ENCODE data around the gene REX1BD. TPM values are rescaled to one million over a fixed set of nuclear protein-coding genes. Genes with fewer than 3 reads are reported as not detected.

Gene REX1BD
- total and polyA plus RNA-seq, 2 of the 13 experiments (the other 11 are each of a cell fraction or from before 2014, with no cell fraction given) = 7.5 to 25.4 TPM

DNA sequence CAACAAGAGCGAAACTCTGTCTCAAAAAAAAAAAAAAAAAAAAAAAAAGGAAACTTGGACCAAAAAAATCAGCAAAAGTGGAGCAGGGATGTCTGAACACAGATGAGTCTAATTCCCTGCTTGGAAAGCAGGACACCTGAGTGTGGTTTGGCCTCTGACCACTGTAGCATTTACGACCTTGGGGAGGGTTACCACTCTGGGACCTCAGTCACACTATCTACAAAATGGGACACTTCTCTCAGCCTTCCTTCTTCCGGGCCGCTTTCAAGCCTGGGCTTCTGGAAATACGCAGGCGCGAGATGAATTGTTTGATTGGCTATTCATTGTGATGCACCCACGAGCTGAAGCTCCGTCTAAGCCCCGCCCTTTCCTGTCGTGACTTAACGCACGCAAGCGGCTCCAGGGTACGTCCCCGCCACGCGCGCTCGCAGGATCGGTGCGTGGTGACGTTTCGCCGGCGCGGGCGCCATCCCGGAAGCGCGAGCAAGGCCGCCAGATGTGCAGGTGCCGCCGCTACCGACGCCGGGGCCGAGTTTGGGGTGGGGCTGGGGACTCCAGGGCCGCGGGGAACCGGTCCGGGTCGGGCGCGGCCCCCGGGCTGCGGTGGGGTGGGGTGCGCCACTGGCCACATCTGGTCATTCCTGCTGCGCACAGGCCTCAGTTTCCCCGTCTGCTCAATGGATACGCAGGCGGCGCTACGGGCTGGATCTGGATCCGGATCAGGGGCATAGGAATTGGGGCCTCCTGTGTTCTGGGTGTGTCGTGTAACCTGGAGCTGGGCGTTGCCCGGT is 31.0 kb upstream of the REX1BD start, which contains the start of gene KXD1 (continued):
- TF ChIP-seq ELF1 (CRISPR knock-in tag; IDR thresholded peaks at IDR 0.05) (peak; percentile 94), ZBTB8A (CRISPR knock-in tag; IDR thresholded peaks at IDR 0.05; ENCODE audit: borderline replicate concordance, low read depth) (no peak), TBX2 (CRISPR knock-in tag; IDR thresholded peaks at IDR 0.05; ENCODE audit: borderline replicate concordance) (peak; percentile 46; the same call in 1 of the 2 replicates), TSC22D2 (CRISPR knock-in tag; IDR thresholded peaks at IDR 0.05; ENCODE audit: borderline replicate concordance) (peak; percentile 43; the same call in 1 of the 2 replicates), TCF7L2 (IDR thresholded peaks at IDR 0.05; ENCODE audit: low read depth, low read length) (no peak), HDAC2 (CRISPR knock-in tag; IDR thresholded peaks at IDR 0.05) (peak; percentile 91), ZSCAN30 (CRISPR knock-in tag; IDR thresholded peaks at IDR 0.05) (no peak), SAP130 (CRISPR knock-in tag; IDR thresholded peaks at IDR 0.05; ENCODE audit: low read depth) (peak; percentile 94), KDM3A (CRISPR knock-in tag; IDR thresholded peaks at IDR 0.05; ENCODE audit: low read depth) (no peak), GATAD1 (CRISPR knock-in tag; IDR thresholded peaks at IDR 0.05) (peak; percentile 87), PHF8 (CRISPR knock-in tag; IDR thresholded peaks at IDR 0.05) (peak; percentile 71; the same call in 1 of the 2 replicates), MAFF (IDR thresholded peaks at IDR 0.05; ENCODE audit: low read depth, low read length) (no peak)
- TF ChIP-seq, protein P1, sequence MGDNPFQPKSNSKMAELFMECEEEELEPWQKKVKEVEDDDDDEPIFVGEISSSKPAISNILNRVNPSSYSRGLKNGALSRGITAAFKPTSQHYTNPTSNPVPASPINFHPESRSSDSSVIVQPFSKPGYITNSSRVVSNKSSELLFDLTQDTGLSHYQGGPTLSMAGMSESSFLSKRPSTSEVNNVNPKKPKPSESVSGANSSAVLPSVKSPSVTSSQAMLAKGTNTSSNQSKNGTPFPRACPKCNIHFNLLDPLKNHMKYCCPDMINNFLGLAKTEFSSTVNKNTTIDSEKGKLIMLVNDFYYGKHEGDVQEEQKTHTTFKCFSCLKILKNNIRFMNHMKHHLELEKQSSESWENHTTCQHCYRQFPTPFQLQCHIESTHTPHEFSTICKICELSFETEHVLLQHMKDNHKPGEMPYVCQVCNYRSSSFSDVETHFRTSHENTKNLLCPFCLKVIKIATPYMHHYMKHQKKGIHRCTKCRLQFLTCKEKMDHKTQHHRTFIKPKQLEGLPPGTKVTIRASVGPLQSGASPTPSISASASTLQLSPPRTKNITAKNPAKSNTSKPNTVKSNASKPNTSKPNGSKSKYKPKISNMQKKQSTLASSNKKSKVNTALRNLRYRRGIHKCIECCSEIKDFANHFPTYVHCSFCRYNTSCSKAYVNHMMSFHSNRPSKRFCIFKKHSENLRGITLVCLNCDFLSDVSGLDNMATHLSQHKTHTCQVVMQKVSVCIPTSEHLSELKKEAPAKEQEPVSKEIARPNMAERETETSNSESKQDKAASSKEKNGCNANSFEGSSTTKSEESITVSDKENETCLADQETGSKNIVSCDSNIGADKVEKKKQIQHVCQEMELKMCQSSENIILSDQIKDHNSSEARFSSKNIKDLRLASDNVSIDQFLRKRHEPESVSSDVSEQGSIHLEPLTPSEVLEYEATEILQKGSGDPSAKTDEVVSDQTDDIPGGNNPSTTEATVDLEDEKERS (CRISPR knock-in tag; IDR thresholded peaks at IDR 0.05) = peak; percentile 54; the same call in 1 of the 2 replicates
- TF ChIP-seq, protein P2, sequence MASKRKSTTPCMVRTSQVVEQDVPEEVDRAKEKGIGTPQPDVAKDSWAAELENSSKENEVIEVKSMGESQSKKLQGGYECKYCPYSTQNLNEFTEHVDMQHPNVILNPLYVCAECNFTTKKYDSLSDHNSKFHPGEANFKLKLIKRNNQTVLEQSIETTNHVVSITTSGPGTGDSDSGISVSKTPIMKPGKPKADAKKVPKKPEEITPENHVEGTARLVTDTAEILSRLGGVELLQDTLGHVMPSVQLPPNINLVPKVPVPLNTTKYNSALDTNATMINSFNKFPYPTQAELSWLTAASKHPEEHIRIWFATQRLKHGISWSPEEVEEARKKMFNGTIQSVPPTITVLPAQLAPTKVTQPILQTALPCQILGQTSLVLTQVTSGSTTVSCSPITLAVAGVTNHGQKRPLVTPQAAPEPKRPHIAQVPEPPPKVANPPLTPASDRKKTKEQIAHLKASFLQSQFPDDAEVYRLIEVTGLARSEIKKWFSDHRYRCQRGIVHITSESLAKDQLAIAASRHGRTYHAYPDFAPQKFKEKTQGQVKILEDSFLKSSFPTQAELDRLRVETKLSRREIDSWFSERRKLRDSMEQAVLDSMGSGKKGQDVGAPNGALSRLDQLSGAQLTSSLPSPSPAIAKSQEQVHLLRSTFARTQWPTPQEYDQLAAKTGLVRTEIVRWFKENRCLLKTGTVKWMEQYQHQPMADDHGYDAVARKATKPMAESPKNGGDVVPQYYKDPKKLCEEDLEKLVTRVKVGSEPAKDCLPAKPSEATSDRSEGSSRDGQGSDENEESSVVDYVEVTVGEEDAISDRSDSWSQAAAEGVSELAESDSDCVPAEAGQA (IDR thresholded peaks at IDR 0.05; ENCODE audit: low read depth) = peak; percentile 83; the same call in 1 of the 2 replicates
- TF ChIP-seq, protein P2 (CRISPR knock-in tag; IDR thresholded peaks at IDR 0.05; ENCODE audit: borderline replicate concordance) = no peak
- TF ChIP-seq, protein P3, sequence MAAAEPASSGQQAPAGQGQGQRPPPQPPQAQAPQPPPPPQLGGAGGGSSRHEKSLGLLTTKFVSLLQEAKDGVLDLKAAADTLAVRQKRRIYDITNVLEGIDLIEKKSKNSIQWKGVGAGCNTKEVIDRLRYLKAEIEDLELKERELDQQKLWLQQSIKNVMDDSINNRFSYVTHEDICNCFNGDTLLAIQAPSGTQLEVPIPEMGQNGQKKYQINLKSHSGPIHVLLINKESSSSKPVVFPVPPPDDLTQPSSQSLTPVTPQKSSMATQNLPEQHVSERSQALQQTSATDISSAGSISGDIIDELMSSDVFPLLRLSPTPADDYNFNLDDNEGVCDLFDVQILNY (CRISPR knock-in tag; conservative IDR thresholded peaks at IDR 0.05) = peak; percentile 52; the same call in 1 of the 2 replicates
- TF ChIP-seq, protein P4, sequence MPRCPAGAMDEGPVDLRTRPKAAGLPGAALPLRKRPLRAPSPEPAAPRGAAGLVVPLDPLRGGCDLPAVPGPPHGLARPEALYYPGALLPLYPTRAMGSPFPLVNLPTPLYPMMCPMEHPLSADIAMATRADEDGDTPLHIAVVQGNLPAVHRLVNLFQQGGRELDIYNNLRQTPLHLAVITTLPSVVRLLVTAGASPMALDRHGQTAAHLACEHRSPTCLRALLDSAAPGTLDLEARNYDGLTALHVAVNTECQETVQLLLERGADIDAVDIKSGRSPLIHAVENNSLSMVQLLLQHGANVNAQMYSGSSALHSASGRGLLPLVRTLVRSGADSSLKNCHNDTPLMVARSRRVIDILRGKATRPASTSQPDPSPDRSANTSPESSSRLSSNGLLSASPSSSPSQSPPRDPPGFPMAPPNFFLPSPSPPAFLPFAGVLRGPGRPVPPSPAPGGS (CRISPR knock-in tag; IDR thresholded peaks at IDR 0.05) = peak; percentile 58
